GF-D8 (cell line): Measurements from ENCODE around the gene CUX1.

Source experiments
- DNase-seq: peaks from one replicate; lab custom pipeline; 2025; lab: John Stamatoyannopoulos, UW

Gene CUX1

DNA sequence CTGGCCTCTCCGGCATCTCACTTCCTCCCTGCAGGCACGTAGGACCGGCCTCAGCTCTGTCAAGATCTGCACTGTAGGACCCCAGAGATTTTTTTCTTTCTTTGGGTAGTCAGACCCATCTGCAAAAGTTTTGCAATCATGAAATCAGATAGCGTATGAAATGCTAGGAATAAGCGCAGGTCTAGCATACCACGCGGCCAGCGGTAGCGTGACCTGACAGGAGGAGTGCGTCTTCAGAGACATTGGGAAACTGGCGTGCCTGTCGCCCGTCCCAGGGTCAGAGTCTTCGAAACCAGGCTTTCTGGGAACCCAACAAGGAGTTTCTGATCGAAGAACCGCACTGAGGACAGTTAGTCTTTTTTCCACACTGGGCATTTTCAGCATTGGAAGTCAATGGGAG, 368.4 kb downstream of the CUX1 start:
- no peak for DNase-seq

DNA sequence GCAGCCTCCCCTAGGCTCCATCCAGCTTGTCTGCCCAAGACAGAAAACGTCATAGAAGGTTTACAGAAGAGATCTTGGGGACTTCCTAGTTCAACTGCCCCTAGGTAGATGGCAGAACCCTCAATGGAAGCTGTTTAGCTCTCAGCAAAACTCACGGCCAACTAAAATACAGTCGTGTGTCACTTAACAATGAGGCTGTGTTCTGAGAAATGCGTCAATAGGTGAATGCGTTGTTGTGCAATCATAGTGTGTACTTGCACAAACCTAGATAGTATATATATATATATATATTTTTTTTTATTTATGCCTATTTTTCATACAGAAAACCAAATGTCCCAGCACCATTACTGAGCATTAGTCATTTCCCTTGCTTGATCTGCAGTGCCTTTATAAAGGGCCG, 368.9 kb downstream of the CUX1 start:
- DNase-seq: no peak

- DNase-seq: no peak
Measured at GRCh38 chr7:102188746-102189145, 371.3 kb downstream of the CUX1 start.

DNA sequence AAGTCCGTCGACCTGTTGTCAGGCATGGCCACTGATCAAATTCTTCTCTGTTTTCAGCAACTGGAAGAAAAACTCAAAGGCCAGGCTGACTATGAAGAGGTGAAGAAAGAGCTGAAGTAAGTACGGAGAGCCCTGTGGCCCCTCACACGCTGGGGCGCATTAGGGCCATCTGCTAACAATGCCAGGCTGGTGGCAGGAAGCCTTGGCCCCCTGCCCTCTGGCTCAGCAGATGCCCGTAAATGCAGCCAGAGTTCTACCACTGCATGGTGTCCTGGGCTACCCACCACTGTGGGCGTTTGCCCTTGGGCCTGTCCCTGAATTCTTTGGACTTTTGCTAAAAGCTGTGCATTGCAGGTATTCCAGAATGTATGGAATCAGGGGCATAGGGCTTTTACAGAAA, 372.3 kb downstream of the CUX1 start:
- DNase-seq: no peak

GRCh38 chr7:102190776-102191350, 373.4 kb downstream of the CUX1 start:
- no peak for DNase-seq

GRCh38 chr7:102191556-102192379, 374.3 kb downstream of the CUX1 start:
- DNase-seq: no peak

DNA sequence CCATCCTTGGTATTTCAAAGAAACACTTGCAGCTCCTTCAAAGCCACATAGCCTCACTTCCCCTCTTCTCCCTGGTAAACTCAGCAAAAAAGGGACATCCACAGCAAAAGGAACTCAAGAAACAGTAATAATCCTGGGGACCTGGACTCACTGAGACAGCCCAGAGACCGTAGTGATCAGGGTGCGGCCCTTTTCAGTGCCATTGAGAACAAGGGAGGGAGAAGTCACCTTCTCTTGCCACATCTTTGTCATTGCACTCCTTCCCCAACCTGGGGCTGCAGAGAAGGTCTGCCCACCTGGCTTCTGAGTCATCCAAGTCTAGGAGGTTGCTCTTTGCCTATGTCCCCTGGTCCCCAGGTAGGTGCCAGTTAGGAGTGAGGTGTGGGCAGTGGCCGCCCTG, 375.4 kb downstream of the CUX1 start:
- DNase-seq: no peak

- DNase-seq: no peak
Measured at GRCh38 chr7:102193806-102194205, 376.4 kb downstream of the CUX1 start.

DNA sequence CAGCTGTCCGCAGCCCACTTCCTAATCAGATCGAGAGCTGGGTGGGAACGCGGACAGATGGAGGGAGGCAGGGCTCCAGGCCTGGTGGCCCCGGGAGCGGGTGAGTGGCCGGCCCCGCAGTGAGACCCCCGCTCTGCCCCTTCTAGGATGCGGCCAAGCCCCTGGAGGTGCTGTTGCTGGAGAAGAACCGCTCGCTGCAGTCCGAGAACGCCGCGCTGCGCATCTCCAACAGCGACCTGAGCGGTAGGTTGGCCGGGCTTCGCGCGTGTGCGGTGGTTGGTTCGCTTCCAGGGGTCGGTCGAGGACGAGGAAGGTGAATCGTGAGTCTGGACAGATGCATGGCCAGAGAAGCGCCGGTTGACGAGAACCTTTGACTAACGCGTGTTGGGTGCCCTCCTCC, 377.9 kb downstream of the CUX1 start:
- DNase-seq: no peak

- no peak for DNase-seq
Measured at GRCh38 chr7:102196028-102196427, 378.6 kb downstream of the CUX1 start.

- no peak for DNase-seq
Measured at GRCh38 chr7:102197161-102197560, 379.7 kb downstream of the CUX1 start.

GRCh38 chr7:102197599-102197998, 380.2 kb downstream of the CUX1 start:
- DNase-seq: no peak

DNA sequence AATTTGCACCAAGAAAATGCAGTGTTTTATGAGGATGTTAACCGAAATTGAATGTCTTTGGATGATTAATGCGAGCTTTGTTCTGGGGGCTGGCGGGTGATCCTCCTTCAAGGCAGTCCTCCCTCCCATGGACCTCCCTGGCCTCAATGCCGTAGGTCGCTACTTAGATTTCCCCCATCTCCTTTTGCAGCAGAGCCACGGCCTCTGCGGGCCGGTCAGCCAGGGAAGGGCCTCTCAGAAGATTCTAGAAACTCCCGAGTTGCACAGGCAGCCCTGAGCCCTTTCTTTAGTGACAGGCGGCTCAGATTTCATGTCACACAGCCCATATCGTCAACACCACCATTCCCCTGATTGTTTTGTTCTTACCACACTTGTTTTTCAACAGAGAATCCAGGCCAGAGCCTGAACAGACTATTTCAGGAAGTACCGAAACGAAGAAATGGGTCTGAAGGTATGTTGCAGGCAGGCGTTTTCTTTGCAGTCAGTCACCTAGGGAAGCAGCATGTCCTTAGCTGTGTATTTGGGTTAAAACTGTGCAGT, 381.1 kb downstream of the CUX1 start:
- DNase-seq: no peak

- no peak for DNase-seq
Measured at GRCh38 chr7:102201576-102201975, 384.1 kb downstream of the CUX1 start.

DNA sequence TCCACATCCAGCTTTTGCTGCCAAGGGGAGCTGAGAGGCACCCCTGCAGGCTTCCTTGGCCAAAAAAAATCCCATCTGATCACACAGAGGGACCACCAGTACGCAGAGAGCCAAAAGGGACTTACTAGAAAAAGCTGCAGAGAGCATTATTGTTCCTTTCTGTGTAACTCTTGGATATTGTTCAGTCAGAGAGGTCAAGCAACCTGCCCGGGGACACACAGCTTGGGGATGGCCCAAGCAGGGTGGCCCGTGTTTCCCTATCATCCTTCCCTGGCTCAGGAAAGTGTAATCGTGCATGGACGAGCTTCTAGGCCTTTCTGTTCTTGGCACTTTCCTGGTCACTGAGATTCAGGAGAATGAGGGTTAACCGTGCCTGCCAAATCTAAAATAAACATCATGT, 385.1 kb downstream of the CUX1 start:
- DNase-seq: no peak

DNA sequence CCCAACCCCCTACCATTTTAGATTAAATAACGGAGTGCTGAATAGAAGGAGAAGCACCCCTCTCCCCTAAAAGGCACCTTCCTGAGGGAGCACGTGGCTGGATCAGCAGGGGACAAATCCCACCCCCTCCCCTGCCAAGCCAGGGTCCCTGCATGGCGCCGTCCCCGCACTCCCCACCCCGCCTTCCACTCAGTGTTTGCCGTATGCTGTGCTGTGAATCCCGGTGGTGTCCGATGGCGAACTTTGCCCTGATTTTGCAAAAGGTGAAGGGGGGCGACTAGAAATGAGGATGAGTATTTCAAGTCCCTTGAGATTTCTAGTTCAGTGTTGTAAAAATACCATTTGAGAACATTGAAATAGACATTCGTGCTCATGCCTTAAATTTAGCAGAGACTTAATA, 385.8 kb downstream of the CUX1 start:
- no peak for DNase-seq

DNA sequence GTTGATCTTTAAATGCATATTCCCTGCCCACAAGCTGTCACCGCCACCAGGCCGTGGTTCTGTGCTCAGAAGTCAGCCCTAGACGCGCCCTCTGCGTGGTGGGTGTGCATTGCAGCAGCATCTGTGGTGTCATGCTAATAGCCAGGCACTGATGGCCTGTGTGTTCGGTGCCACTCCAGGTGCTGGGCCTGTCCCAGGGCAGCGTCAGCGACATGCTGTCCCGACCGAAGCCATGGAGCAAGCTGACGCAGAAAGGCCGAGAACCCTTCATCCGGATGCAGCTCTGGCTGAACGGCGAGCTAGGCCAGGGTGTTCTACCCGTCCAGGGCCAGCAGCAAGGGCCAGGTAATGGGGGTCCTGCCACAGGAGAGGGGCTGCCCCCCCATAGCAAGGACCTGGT, 386.8 kb downstream of the CUX1 start:
- DNase-seq: no peak

DNA sequence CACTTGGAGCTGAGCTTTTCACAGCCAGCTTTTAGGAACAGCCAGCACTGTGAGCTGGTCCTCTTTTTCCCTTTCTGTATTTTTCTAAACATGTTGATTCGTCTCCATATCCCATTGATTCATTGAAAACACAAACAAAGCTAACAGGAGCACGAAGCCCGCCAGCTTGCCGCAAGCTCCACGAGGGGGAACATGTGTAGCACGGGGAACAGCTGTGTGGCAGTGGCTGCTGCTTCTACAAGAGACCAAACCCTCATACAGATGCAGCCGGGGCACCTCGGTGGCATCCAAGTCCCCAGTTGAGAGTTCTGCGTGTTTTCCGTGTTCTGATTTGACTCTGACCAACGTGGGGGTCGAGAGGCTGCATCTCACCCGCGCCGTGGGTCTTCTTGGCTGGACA, 388.5 kb downstream of the CUX1 start:
- no peak for DNase-seq

DNA sequence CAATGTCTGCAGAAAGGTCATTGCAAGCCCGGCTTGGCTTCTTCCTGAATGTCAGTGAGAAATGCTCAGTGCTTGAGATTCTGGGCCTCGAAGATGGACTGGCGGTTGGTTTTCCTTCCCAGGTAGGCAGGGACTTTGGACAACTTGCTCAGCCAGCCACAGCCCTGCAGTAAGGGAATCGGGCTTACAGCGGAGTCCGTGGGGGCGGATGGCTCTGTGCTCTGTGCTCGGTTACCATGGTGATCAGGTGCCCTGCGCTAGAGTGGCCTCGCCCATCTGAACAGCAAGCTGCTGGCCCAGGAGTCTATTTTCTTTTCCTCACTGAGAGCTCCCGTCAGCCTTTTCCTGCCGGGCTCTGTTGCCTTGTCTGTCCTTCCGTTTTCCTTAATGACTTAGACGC, 391.4 kb downstream of the CUX1 start:
- DNase-seq: no peak

DNA sequence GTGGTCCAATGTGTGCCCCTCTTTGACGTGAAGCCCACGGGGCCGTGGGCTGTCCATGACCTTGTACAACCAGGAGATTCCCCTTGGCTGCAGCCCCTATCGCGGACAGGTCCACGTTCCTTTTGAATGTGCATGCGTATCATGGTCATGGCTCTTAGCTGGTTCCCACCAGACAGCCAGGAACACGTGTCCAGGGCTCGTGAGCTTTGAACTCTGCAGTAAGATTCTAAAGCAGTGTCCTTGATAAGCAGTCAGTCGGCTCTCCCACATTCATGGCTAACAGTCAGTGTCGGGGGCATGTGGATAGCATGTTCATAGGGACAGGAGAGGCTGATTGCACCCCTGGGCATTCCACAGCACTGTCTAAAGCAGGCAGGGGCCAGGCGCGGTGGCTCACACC, 393.4 kb downstream of the CUX1 start:
- DNase-seq: no peak

DNA sequence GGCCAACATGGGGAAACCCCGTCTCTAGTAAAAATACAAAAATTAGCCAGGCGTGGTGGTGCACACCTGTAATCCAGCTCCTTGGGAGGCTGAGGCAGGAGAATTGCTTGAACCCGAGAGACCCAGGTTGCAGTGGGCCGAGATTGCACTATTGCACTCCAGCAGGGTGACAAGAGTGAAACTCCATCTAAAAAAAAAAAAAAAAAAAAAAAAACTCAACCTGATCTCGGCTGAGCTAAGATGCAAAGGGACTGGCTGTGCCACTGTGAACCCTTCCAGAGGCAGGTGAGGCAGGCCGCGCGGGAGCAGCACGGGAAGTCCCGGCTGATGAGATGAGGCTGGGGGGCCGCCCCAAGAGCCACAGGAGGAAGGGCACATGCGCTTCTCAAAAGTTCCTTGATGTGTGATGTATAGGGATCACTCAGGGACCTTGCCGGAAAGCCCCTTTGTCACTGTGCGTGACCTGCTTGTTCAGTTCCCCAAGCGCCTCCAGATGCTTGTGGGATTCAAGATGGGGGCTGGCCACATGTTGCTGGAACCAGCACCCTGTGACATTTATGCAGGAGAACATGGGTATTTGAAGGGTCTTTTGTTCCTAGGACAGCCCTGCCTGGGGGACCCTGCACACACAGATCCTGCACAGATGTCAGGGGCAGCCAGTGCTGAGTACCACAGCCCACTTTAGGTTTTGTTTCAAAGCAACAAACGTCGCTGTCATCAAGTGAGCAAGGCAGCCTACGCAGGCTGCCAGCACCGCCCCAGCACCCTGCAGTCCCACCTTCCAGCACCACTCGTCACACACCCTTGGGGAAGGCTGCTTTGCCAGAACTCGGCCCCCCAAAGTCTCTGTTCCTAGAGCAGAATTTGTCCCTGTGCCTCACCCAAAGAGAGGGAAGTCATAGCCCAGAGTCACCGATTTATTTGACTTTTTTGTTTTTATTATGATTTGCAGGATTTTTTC, 394.4 kb downstream of the CUX1 start:
- no peak for DNase-seq

DNA sequence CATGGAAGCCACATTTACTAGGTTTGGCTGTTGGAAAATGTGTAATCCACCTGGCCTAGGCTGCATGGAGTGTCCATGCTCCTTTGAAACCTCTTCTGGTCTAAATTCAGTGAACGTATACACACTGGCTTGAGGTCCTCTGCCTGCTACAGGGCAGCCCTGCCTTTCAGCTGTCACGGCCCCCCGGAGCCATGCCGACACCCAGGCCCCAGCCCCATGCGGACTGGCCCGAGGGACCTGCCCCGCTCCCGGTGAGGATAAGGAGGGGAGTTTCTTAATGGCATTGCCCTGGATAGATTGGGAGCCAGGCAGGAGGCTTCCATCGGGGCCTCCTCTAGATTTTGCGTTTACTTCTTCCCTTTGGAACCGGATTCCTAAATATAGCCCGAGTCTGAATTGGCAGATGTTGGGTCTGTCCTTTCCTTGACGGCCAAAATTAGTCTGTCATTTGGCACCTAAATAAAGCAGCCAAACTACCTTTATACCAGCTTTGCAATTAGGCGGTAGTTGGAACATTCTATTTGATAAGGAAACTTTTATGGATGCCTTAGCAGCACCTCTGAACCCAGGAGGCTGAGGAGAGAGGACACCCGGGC, 397.1 kb downstream of the CUX1 start:
- DNase-seq: no peak
